ENCODE results near the gene CCL16. TPM values are rescaled to one million over a fixed set of nuclear protein-coding genes. Genes with fewer than 3 reads are reported as not detected.

CCL16 gene
- polyA plus RNA-seq, 2 of the 4 experiments (the other 2 are of a cell fraction): not detected

DNA sequence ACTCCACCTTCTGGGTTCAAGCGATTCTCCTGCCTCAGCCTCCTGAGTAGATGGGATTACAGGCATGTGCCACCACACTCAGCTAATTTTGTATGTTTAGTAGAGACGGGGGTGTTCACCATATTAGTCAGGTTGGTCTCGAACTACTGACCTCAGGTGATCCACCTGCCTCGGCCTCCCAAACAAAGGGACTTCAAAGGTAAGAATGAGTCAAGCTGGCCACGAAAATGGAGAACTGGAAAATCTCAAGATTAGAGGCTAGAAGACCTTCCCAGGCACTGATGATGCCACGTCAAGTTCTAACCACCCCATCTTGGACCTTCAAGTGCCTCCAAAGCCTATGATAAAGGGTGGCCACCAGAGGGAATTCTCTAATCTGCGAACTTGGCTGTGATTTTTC lies 21.3 kb upstream of the CCL16 start (continued):
- TF ChIP-seq POLR2A (IDR thresholded peaks at IDR 0.05; ENCODE audit: low read length): no peak
- TF ChIP-seq HEYL (CRISPR knock-in tag; IDR thresholded peaks at IDR 0.05): no peak
- TF ChIP-seq, protein P1, sequence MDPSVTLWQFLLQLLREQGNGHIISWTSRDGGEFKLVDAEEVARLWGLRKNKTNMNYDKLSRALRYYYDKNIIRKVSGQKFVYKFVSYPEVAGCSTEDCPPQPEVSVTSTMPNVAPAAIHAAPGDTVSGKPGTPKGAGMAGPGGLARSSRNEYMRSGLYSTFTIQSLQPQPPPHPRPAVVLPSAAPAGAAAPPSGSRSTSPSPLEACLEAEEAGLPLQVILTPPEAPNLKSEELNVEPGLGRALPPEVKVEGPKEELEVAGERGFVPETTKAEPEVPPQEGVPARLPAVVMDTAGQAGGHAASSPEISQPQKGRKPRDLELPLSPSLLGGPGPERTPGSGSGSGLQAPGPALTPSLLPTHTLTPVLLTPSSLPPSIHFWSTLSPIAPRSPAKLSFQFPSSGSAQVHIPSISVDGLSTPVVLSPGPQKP (IDR thresholded peaks at IDR 0.05; ENCODE audit: low read depth, low read length): no peak
- no peak for TF ChIP-seq EHF (CRISPR knock-in tag; IDR thresholded peaks at IDR 0.05)

DNA sequence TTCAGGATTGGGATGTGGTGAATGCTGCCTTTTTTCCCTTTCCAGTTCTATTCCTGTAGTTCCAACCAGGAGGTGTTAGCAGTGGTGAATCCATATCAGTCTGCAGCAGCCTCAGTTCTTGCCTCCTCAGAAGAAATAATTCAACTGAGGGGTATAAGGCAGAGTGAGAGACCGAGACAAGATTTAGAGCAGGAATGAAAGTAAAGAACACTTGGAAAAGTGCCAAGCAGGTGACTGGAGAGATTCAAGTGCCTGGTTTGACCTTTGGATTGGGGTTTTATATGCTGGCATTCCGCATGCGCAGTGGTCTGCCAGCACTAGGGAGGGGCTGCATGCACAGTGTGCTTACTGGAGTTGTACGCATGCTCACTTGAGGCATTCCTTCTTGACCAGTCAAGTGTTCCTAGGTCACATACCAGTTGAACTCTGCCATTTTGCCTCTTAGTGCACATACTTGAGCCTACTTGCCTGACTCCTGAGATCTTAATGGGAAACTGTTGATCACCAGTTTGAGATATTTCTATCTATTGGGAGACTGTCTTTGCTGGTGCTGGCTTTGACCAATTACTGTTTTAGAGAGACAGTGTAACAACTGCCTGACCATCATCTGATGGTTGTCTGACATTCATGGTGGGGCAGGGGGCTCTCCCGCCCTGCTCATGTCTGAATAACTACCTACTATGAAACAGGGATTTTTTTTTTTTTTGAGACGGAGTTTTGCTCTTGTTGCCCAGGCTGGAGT lies 20.7 kb upstream of the CCL16 start:
- ATAC-seq (no peak), DNase-seq (ENCODE audit: low read depth in 1 of 2, low spot score in 1 of 2) (peak in 1 of 2 experiments; percentile 5), FAIRE-seq (no peak)
- H3K4me3 ChIP-seq: no peak overlapping the region
- no peaks in the 10 kb centered on the region for H3K9me3 ChIP-seq
- CTCF ChIA-PET: interaction anchor here (1.5 kb wide), 1 partner anchor 26 kb away, joined by 3 read pairs; no protein-coding TSS in a partner anchor
- TF ChIP-seq, protein P2, sequence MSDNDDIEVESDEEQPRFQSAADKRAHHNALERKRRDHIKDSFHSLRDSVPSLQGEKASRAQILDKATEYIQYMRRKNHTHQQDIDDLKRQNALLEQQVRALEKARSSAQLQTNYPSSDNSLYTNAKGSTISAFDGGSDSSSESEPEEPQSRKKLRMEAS (IDR thresholded peaks at IDR 0.05): no peak
- TF ChIP-seq, protein P3, sequence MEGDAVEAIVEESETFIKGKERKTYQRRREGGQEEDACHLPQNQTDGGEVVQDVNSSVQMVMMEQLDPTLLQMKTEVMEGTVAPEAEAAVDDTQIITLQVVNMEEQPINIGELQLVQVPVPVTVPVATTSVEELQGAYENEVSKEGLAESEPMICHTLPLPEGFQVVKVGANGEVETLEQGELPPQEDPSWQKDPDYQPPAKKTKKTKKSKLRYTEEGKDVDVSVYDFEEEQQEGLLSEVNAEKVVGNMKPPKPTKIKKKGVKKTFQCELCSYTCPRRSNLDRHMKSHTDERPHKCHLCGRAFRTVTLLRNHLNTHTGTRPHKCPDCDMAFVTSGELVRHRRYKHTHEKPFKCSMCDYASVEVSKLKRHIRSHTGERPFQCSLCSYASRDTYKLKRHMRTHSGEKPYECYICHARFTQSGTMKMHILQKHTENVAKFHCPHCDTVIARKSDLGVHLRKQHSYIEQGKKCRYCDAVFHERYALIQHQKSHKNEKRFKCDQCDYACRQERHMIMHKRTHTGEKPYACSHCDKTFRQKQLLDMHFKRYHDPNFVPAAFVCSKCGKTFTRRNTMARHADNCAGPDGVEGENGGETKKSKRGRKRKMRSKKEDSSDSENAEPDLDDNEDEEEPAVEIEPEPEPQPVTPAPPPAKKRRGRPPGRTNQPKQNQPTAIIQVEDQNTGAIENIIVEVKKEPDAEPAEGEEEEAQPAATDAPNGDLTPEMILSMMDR (IDR thresholded peaks at IDR 0.05): no peak
- TF ChIP-seq, protein P4, sequence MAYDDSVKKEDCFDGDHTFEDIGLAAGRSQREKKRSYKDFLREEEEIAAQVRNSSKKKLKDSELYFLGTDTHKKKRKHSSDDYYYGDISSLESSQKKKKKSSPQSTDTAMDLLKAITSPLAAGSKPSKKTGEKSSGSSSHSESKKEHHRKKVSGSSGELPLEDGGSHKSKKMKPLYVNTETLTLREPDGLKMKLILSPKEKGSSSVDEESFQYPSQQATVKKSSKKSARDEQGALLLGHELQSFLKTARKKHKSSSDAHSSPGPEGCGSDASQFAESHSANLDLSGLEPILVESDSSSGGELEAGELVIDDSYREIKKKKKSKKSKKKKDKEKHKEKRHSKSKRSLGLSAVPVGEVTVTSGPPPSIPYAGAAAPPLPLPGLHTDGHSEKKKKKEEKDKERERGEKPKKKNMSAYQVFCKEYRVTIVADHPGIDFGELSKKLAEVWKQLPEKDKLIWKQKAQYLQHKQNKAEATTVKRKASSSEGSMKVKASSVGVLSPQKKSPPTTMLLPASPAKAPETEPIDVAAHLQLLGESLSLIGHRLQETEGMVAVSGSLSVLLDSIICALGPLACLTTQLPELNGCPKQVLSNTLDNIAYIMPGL (CRISPR knock-in tag; IDR thresholded peaks at IDR 0.05; ENCODE audit: borderline replicate concordance): no peak
- TF ChIP-seq, protein P5, sequence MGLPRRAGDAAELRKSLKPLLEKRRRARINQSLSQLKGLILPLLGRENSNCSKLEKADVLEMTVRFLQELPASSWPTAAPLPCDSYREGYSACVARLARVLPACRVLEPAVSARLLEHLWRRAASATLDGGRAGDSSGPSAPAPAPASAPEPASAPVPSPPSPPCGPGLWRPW (IDR thresholded peaks at IDR 0.05): no peak
- no peak for TF ChIP-seq HOXB5 (CRISPR knock-in tag; IDR thresholded peaks at IDR 0.05)
- H3K4me1 ChIP-seq: no peaks in the 10 kb centered on the region
- no peak overlapping the region for H3K4me2 ChIP-seq
- H3K27ac ChIP-seq: no peak overlapping the region
- 57% methylated on average over 6 of the region's 6 CpGs for WGBS (ENCODE audit: missing lambda C conversion rate)
- POLR2A ChIA-PET: no interaction called here

DNA sequence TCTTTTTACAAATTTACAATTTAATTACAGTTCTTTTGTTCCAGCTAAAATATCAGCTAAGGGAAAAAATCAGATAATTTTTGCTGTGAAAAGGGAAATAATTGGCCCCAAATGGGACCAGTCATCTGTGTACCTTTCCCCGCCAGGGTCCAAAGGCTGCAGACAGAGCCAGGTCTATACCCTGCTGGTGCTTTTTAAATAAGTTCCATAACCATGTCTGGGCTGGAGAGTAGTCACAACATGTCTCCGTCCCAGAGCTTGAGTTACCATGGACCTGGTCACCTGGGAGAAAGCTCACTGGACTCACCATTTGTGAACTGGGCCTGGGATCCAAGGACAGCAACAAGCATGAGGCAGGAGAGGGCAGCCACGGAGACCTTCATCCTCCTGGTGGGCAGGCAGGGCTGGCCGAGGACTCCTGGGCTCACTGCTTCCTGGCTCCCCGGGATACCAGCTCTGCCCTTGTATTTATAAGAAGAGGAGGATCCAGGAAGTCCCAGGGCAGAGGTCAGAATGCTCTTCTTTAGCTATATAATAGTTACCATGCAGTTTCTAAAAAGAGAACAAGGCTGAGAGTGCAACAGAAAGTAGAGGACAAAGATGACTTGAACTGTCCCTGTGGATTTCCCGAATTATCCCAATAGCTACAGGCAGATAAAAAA lies 19.9 kb upstream of the CCL16 start, which contains the start of gene CCL15:
CCL15 (minus strand) TSS at position 444 of the 662 bp plus-strand sequence; CDS start at position 383, 61 bp downstream.
- ATAC-seq (peak in 1 of 2 experiments; percentile 33; a peak in 2 of 6 replicates), FAIRE-seq (no peak), DNase-seq (ENCODE audit: low read depth in 1 of 2, low spot score in 1 of 2) (no peak)
- no peaks in the 10 kb centered on the region for H3K4me1 ChIP-seq
- ChIA-PET POLR2A (no interaction called here), CTCF (interaction anchor here (1.5 kb wide), 2 partner anchors 25 to 148 kb away, joined by 3 read pairs; no protein-coding TSS in a partner anchor)
- TF ChIP-seq MAFK (IDR thresholded peaks at IDR 0.05; ENCODE audit: partially characterized antibody) (no peak), FOXS1 (CRISPR knock-in tag; IDR thresholded peaks at IDR 0.05) (no peak), JUNB (IDR thresholded peaks at IDR 0.05) (no peak), GATA3 (IDR thresholded peaks at IDR 0.05; ENCODE audit: borderline replicate concordance) (no peak), FOSB (CRISPR knock-in tag; IDR thresholded peaks at IDR 0.05) (no peak), EHF (CRISPR knock-in tag; IDR thresholded peaks at IDR 0.05) (no peak), EHMT2 (IDR thresholded peaks at IDR 0.05; ENCODE audit: low read depth) (no peak), ZFP36 (IDR thresholded peaks at IDR 0.05; ENCODE audit: borderline replicate concordance, partially characterized antibody) (no peak)
- TF ChIP-seq, protein P1 (IDR thresholded peaks at IDR 0.05; ENCODE audit: low read depth, low read length): no peak
- H3K4me3 ChIP-seq: no peak within 1 kb of the TSS
- H3K4me2 ChIP-seq: no peak within 1 kb of the TSS
- no peaks in the 10 kb centered on the region for H3K9me3 ChIP-seq
- WGBS (ENCODE audit: missing lambda C conversion rate): 67% methylated on average over 4 of the region's 6 CpGs
- H3K27ac ChIP-seq: no peak within 1 kb of the TSS

Data from A549 (cell line).